CD4-positive, alpha-beta T cell treated with Interleukin-2 at 100 ng/mL for 4 hours (primary cell): Measurements from ENCODE around the gene RARA.

Source experiments
- DNase-seq: peaks from one replicate; pipeline ENCODE4 v3.0.0-alpha.2; 2020; ENCODE audit warnings: low spot score

Gene RARA

GRCh38 chr17:40309031-40309948, at the start of gene RARA:
RARA (plus strand) TSS chr17:40309180; CDS start chr17:40331219, 22,039 bp downstream.
- DNase-seq: no peak

GRCh38 chr17:40259505-40259904, 49.5 kb upstream of the RARA start:
- no peak for DNase-seq

GRCh38 chr17:40260528-40260927, 48.5 kb upstream of the RARA start:
- DNase-seq: no peak

- no peak for DNase-seq
Observed at GRCh38 chr17:40264458-40265185, 44.4 kb upstream of the RARA start.

GRCh38 chr17:40265337-40265736, 43.6 kb upstream of the RARA start:
- DNase-seq: no peak

- DNase-seq: no peak
Observed at GRCh38 chr17:40266882-40267281, 42.1 kb upstream of the RARA start.

- DNase-seq: no peak
Observed at GRCh38 chr17:40268141-40268712, 40.8 kb upstream of the RARA start.

GRCh38 chr17:40278414-40278813, 30.6 kb upstream of the RARA start:
- DNase-seq: no peak

- no peak for DNase-seq
Observed at GRCh38 chr17:40279402-40279801, 29.6 kb upstream of the RARA start.

- DNase-seq: no peak
Observed at GRCh38 chr17:40281663-40282062, 27.3 kb upstream of the RARA start.

- peak; percentile 82 for DNase-seq
Observed at GRCh38 chr17:40283662-40284061, 25.3 kb upstream of the RARA start.

GRCh38 chr17:40284085-40284713, 24.8 kb upstream of the RARA start:
- peak; percentile 14 for DNase-seq

GRCh38 chr17:40286473-40286872, 22.5 kb upstream of the RARA start:
- no peak for DNase-seq

- no peak for DNase-seq
Observed at GRCh38 chr17:40287159-40287493, 21.9 kb upstream of the RARA start.

GRCh38 chr17:40287494-40288369, 21.2 kb upstream of the RARA start, which contains the start of gene CDC6:
CDC6 (plus strand) TSS chr17:40287879; CDS start chr17:40289421, 1,542 bp downstream.
- DNase-seq: peak; percentile 99

- DNase-seq: peak; percentile 63
Observed at GRCh38 chr17:40290629-40291280, 18.2 kb upstream of the RARA start.

- no peak for DNase-seq
Observed at GRCh38 chr17:40291281-40291664, 17.7 kb upstream of the RARA start.

GRCh38 chr17:40293363-40293762, 15.6 kb upstream of the RARA start:
- no peak for DNase-seq

- DNase-seq: no peak
Observed at GRCh38 chr17:40295488-40296436, 13.2 kb upstream of the RARA start.

- DNase-seq: no peak
Observed at GRCh38 chr17:40297511-40297910, 11.5 kb upstream of the RARA start.
